ENCODE results near the gene MAGI2.

DNA sequence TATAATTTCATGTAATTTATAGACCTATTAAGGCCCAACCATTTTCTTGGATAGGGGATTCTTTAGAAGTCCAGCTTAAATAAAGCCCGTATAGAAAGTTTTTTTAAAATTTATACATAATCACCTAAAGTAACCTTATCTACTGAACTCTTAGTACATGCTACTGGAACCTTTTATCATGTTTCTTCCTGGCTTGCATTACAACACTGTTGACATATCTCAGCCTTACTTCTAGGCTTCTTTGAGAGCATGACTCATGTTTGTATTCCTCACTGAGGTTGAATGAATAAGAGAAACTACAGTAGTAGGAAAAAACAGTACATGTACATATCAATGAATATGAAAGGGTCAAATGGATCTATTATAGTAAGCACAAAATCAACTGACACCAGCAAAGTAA is 8.2 kb upstream of the MAGI2 start:
- TF ChIP-seq, protein P1, sequence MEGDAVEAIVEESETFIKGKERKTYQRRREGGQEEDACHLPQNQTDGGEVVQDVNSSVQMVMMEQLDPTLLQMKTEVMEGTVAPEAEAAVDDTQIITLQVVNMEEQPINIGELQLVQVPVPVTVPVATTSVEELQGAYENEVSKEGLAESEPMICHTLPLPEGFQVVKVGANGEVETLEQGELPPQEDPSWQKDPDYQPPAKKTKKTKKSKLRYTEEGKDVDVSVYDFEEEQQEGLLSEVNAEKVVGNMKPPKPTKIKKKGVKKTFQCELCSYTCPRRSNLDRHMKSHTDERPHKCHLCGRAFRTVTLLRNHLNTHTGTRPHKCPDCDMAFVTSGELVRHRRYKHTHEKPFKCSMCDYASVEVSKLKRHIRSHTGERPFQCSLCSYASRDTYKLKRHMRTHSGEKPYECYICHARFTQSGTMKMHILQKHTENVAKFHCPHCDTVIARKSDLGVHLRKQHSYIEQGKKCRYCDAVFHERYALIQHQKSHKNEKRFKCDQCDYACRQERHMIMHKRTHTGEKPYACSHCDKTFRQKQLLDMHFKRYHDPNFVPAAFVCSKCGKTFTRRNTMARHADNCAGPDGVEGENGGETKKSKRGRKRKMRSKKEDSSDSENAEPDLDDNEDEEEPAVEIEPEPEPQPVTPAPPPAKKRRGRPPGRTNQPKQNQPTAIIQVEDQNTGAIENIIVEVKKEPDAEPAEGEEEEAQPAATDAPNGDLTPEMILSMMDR (IDR thresholded peaks at IDR 0.05) = no peak
- TF ChIP-seq POLR2A (IDR thresholded peaks at IDR 0.05) = no peak
